GM12892 (cell line): ENCODE measurements around the gene CSAD.

Experiments used
- POLR2AphosphoS5 ChIP-seq: IDR thresholded peaks from 2 replicates; pipeline ENCODE4 v1.6.1; 2011; ENCODE audit warnings: low read depth, low read length, control low read depth
- TAF1 ChIP-seq: IDR thresholded peaks from 2 replicates; pipeline ENCODE4 v1.6.1; 2011; ENCODE audit warnings: low read depth, mild to moderate bottlenecking, control low read depth, low read length, borderline replicate concordance

DNA sequence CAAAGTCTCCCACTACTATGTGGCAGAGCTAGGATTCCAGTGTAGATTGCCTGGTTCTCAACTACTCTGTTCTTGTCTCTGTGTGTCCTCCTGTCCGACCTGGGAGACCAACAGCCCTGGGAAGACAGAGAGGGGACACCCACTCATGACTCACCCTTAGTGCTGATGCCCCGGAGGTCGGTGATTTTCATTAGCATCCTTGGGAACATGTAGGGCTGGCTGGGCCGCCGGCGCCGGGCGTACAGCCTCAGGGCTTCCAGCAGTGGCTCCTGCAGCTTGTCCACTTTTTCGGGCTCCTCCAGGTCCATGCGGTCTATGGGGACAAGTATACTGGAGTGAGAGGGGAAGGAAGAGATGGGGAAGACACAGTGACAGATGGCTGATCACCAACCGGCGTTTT lies 32.2 kb upstream of the CSAD start:
- TF ChIP-seq POLR2AphosphoS5: no peak
- no peak for TF ChIP-seq TAF1
